RWPE2 (cell line): ENCODE data around the gene VAT1.

Experiments used
- ATAC-seq: fragments of 200-7000 bp; cut with Tn5 transposase; 3 replicates; pipeline ENCODE4 v1.9.1; 2021; ENCODE audit warnings: low read depth
- DNase-seq: peaks from one replicate; pipeline ENCODE4 v3.0.0-alpha.2; 2020; ENCODE audit warnings: low spot score
- H3K27ac ChIP-seq: fragments of 450-650 bp; 2 replicates; pipeline ENCODE4 v1.5.1; 2017; ENCODE audit warnings: mild to moderate bottlenecking; ENCODE audit not compliant: poor library complexity, severe bottlenecking
- H3K27me3 ChIP-seq: fragments of 250-450 bp; sonication (Bioruptor Pico); 2 replicates; pipeline ENCODE4 v1.5.1; 2021; ENCODE audit warnings: mild to moderate bottlenecking, moderate library complexity; ENCODE audit not compliant: insufficient read depth, poor library complexity, severe bottlenecking
- H3K36me3 ChIP-seq: fragments of 250-450 bp; sonication (Bioruptor Pico); 2 replicates; pipeline ENCODE4 v1.5.1; 2020; ENCODE audit warnings: low read depth, mild to moderate bottlenecking, moderate library complexity
- H3K4me1 ChIP-seq: fragments of 250-450 bp; sonication (Bioruptor Pico); 2 replicates; pipeline ENCODE4 v1.5.1; 2021; ENCODE audit warnings: mild to moderate bottlenecking, moderate library complexity; ENCODE audit not compliant: insufficient read depth, poor library complexity, severe bottlenecking
- H3K4me3 ChIP-seq: fragments of 250-450 bp; sonication (Bioruptor Pico); 2 replicates; pipeline ENCODE4 v1.5.1; 2021; ENCODE audit warnings: mild to moderate bottlenecking, moderate library complexity; ENCODE audit not compliant: severe bottlenecking
- H3K9me3 ChIP-seq: fragments of 250-450 bp; sonication (Bioruptor Pico); 2 replicates; pipeline ENCODE4 v1.5.1; 2021; ENCODE audit warnings: mild to moderate bottlenecking, moderate library complexity; ENCODE audit not compliant: severe bottlenecking
- TF ChIP-seq, protein P1 (sequence below): fragments of 450-650 bp; IDR thresholded peaks from one replicate; pipeline ENCODE4 v1.5.1; 2017; ENCODE audit warnings: mild to moderate bottlenecking, moderate library complexity; ENCODE audit not compliant: poor library complexity, severe bottlenecking

VAT1 gene

GRCh38 chr17:43044024-43044423 is 21.8 kb upstream of the VAT1 start:
- no peaks in the 10 kb centered on the region for H3K27me3 ChIP-seq
- H3K4me3 ChIP-seq: no peak overlapping the region
- DNase-seq: no peak
- no peak overlapping the region for H3K27ac ChIP-seq
- TF ChIP-seq, protein P1, sequence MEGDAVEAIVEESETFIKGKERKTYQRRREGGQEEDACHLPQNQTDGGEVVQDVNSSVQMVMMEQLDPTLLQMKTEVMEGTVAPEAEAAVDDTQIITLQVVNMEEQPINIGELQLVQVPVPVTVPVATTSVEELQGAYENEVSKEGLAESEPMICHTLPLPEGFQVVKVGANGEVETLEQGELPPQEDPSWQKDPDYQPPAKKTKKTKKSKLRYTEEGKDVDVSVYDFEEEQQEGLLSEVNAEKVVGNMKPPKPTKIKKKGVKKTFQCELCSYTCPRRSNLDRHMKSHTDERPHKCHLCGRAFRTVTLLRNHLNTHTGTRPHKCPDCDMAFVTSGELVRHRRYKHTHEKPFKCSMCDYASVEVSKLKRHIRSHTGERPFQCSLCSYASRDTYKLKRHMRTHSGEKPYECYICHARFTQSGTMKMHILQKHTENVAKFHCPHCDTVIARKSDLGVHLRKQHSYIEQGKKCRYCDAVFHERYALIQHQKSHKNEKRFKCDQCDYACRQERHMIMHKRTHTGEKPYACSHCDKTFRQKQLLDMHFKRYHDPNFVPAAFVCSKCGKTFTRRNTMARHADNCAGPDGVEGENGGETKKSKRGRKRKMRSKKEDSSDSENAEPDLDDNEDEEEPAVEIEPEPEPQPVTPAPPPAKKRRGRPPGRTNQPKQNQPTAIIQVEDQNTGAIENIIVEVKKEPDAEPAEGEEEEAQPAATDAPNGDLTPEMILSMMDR: no peak
- H3K4me1 ChIP-seq: no peaks in the 10 kb centered on the region
- no peak for ATAC-seq
- peaks cover 28% of the 10 kb centered on the region for H3K36me3 ChIP-seq
- no peaks in the 10 kb centered on the region for H3K9me3 ChIP-seq

GRCh38 chr17:43043307-43043706 is 21.1 kb upstream of the VAT1 start:
- DNase-seq: no peak
- Histone ChIP-seq H3K27ac (no peak overlapping the region), H3K4me3 (no peak overlapping the region), H3K36me3 (peaks cover 23% of the 10 kb centered on the region), H3K9me3 (no peaks in the 10 kb centered on the region), H3K4me1 (no peaks in the 10 kb centered on the region), H3K27me3 (no peaks in the 10 kb centered on the region)
- TF ChIP-seq, protein P1: no peak
- ATAC-seq: no peak

DNA sequence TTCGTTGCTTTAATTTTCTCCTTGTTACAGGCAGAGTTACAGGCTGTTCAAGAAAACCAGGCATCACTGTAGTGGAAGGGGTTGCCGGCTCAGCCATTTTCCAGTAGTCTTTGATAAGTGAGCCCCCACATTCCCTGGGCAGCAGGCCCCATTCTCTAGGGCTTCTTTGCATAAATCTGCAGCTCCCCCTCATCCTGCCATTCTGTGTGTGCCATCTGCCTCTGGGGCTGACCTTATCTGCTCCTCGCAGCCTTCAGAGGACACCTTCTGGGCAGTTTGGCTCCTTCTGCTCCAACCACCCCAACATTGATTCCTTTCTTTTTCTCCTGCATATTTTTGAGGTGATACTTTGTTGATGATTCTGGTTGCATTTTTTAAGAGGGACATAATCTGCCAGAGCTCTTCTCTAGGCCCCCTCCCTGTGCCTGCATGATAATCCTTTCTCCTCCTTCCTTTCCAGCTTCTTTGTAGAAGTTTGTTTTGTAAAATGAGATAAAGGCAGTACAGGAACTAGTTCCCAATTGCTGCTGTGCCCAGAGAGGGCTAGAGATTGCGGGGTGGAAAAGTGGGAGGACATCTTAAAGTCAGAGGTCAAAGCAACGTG is 19.9 kb upstream of the VAT1 start:
- no peaks in the 10 kb centered on the region for H3K27me3 ChIP-seq
- TF ChIP-seq, protein P1: no peak
- no peak overlapping the region for H3K27ac ChIP-seq
- H3K4me3 ChIP-seq: no peak overlapping the region
- ATAC-seq: no peak
- H3K9me3 ChIP-seq: no peaks in the 10 kb centered on the region
- H3K4me1 ChIP-seq: no peaks in the 10 kb centered on the region
- peaks cover 13% of the 10 kb centered on the region for H3K36me3 ChIP-seq
- DNase-seq: no peak

GRCh38 chr17:43040655-43041054 is 18.5 kb upstream of the VAT1 start:
- TF ChIP-seq, protein P1: no peak
- H3K27me3 ChIP-seq: no peaks in the 10 kb centered on the region
- DNase-seq (no peak), ATAC-seq (no peak)
- no peak overlapping the region for H3K4me3 ChIP-seq
- H3K36me3 ChIP-seq: peaks cover 8% of the 10 kb centered on the region
- no peaks in the 10 kb centered on the region for H3K4me1 ChIP-seq
- H3K9me3 ChIP-seq: no peaks in the 10 kb centered on the region
- H3K27ac ChIP-seq: no peak overlapping the region

DNA sequence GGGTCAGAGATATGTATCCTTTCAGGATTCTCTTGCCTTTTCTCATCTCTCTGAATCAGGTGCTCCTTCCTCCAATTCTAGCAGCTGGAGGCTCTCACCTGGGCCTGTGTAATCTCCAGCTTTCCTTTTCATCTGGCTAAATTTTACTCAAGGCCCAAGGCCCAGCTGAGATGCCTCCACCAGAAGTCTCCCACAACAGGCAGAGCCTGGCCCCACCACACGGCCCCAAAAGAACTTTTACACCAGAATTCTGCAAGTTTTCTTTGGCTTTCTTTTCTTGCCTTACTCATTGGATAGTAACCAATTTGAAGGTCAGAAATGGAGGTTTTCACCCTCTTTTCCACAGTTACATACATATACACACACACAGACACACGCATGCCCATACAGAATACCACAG is 17.5 kb upstream of the VAT1 start:
- H3K4me1 ChIP-seq: no peaks in the 10 kb centered on the region
- no peaks in the 10 kb centered on the region for H3K36me3 ChIP-seq
- H3K27ac ChIP-seq: no peak overlapping the region
- TF ChIP-seq, protein P1: no peak
- DNase-seq: no peak
- no peak overlapping the region for H3K4me3 ChIP-seq
- H3K27me3 ChIP-seq: no peaks in the 10 kb centered on the region
- H3K9me3 ChIP-seq: no peaks in the 10 kb centered on the region
- ATAC-seq: no peak
